ENCODE measurements around the gene ARSB. TPM values are rescaled to one million over a fixed set of nuclear protein-coding genes. Genes with fewer than 3 reads are reported as not detected.

Gene ARSB
- total and polyA plus RNA-seq, 8 donors: 0.58 to 35.6 (median 7.6) TPM

GRCh38 chr5:78908173-78909061 is 76.7 kb downstream of the ARSB start:
- H3K27ac ChIP-seq: peak overlapping the region; percentile 60 to 84 (median 72)
- H3K4me1 ChIP-seq: peaks cover 16 to 54% (median 38%) of the 10 kb centered on the region in 4 donors
- H3K9me3 ChIP-seq: no peaks in the 10 kb centered on the region
- intact Hi-C loops (cut with DNase I; ENCODE audit: low total_unique reads): no loop called here
- TF ChIP-seq POLR2AphosphoS5 (IDR thresholded peaks at IDR 0.05): no peak
- no peak for TF ChIP-seq EP300 (IDR thresholded peaks at IDR 0.05)
- no peak for TF ChIP-seq CTCF (IDR thresholded peaks at IDR 0.05)
- no peak for TF ChIP-seq POLR2A (IDR thresholded peaks at IDR 0.05)
- H3K4me3 ChIP-seq: peak overlapping the region; percentile 5 to 29 (median 18)
- no peaks in the 10 kb centered on the region for H3K36me3 ChIP-seq
- no peaks in the 10 kb centered on the region for H3K27me3 ChIP-seq
- peak; percentile 65 to 83 for DNase-seq
- WGBS, 5 donors: 7 to 11% (median 9%) methylated on average over 12 of the region's 12 CpGs

- intact Hi-C loops (cut with DNase I; ENCODE audit: low total_unique reads): no loop called here
- Histone ChIP-seq H3K4me1 (peaks cover 16 to 49% (median 35%) of the 10 kb centered on the region in 4 donors), H3K36me3 (no peaks in the 10 kb centered on the region), H3K27me3 (no peaks in the 10 kb centered on the region), H3K9me3 (no peaks in the 10 kb centered on the region), H3K27ac (peak overlapping the region; percentile 60 to 84 (median 72)), H3K4me3 (no peak overlapping the region)
- peak in 1 of 2 donors; percentile 67 for DNase-seq
- WGBS, 5 donors: 51 to 66% (median 64%) methylated on average over 11 of the region's 11 CpGs
- no peak for TF ChIP-seq POLR2A (IDR thresholded peaks at IDR 0.05)
- no peak for TF ChIP-seq CTCF (IDR thresholded peaks at IDR 0.05)
- TF ChIP-seq POLR2AphosphoS5 (IDR thresholded peaks at IDR 0.05): no peak
- TF ChIP-seq EP300 (IDR thresholded peaks at IDR 0.05): no peak
Measured at GRCh38 chr5:78907255-78907891, 77.7 kb downstream of the ARSB start.

GRCh38 chr5:78905084-78905938 is 79.8 kb downstream of the ARSB start:
- TF ChIP-seq EP300 (IDR thresholded peaks at IDR 0.05) (no peak), POLR2AphosphoS5 (IDR thresholded peaks at IDR 0.05) (no peak), POLR2A (IDR thresholded peaks at IDR 0.05) (no peak), CTCF (IDR thresholded peaks at IDR 0.05) (no peak)
- H3K36me3 ChIP-seq: no peaks in the 10 kb centered on the region
- H3K4me3 ChIP-seq: no peak overlapping the region
- intact Hi-C loops (cut with DNase I; ENCODE audit: low total_unique reads): no loop called here
- 61 to 78% (median 66%) methylated on average over 5 of the region's 5 CpGs for WGBS, 5 donors
- H3K9me3 ChIP-seq: no peaks in the 10 kb centered on the region
- H3K27ac ChIP-seq: no peak overlapping the region
- H3K27me3 ChIP-seq: no peaks in the 10 kb centered on the region
- no peak for DNase-seq
- H3K4me1 ChIP-seq: peaks cover 16 to 42% (median 29%) of the 10 kb centered on the region in 4 donors

DNA sequence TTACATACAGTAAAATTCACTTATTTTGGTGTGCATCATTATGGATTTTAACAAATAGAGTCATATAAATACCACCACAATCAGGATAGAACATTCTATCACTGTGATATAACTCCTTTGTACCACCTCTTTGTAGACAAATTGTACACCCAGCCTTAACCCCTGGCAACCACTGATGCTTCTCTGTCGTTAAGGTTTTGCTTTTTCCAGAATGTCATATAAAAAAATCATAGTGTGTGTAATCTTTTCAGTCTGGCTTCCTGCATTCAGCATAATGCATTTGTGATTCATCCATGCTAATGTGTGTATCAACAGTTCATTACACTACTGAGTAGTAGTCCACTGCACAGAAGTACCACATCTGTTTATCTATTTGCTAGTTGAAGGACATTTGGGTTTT is 81.2 kb downstream of the ARSB start:
- H3K4me3 ChIP-seq: no peak overlapping the region
- no peaks in the 10 kb centered on the region for H3K27me3 ChIP-seq
- no peak overlapping the region for H3K27ac ChIP-seq
- peaks cover 0 to 6% (median 2%) of the 10 kb centered on the region in 4 donors for H3K9me3 ChIP-seq
- peaks cover 9 to 33% (median 22%) of the 10 kb centered on the region in 4 donors for H3K4me1 ChIP-seq
- 50 to 59% (median 50%) methylated on average over 1 of the region's 1 CpG for WGBS, 5 donors
- no peaks in the 10 kb centered on the region for H3K36me3 ChIP-seq
- intact Hi-C loops (cut with DNase I; ENCODE audit: low total_unique reads): no loop called here
- DNase-seq: no peak
- TF ChIP-seq EP300 (IDR thresholded peaks at IDR 0.05): no peak
- no peak for TF ChIP-seq CTCF (IDR thresholded peaks at IDR 0.05)
- TF ChIP-seq POLR2AphosphoS5 (IDR thresholded peaks at IDR 0.05): no peak
- no peak for TF ChIP-seq POLR2A (IDR thresholded peaks at IDR 0.05)
